GM21529 (cell line): ENCODE data around the gene MDP1.

Source experiments
- ATAC-seq: cut with Tn5 transposase; IDR thresholded peaks from one replicate; pipeline ENCODE4 v1.9.1; 2021; ENCODE audit not compliant: unreplicated experiment

The MDP1 gene

GRCh38 chr14:24215495-24216344, at the start of gene MDP1:
TSS of gene MDP1 (minus strand) at chr14:24216066. CDS start at chr14:24215955, 111 bp downstream.
- ATAC-seq = peak; percentile 56

- ATAC-seq = no peak
Observed at GRCh38 chr14:24264298-24264697, 48.4 kb upstream of the MDP1 start.

- no peak for ATAC-seq
Observed at GRCh38 chr14:24263848-24264247, 48.0 kb upstream of the MDP1 start.

- ATAC-seq = no peak
Observed at GRCh38 chr14:24262821-24263733, 47.2 kb upstream of the MDP1 start, which contains the start of gene TGM1. TSS of gene TGM1 (minus strand) at chr14:24263177. CDS start at chr14:24262352, 825 bp downstream.

GRCh38 chr14:24261969-24262327, 46.1 kb upstream of the MDP1 start:
- ATAC-seq = no peak

GRCh38 chr14:24261256-24261968, 45.5 kb upstream of the MDP1 start:
- no peak for ATAC-seq

GRCh38 chr14:24260780-24261157, 44.9 kb upstream of the MDP1 start:
- ATAC-seq = no peak

GRCh38 chr14:24260026-24260779, 44.3 kb upstream of the MDP1 start:
- ATAC-seq = no peak

- ATAC-seq = no peak
Observed at GRCh38 chr14:24259282-24260025, 43.6 kb upstream of the MDP1 start.

GRCh38 chr14:24258548-24259265, 42.8 kb upstream of the MDP1 start:
- no peak for ATAC-seq

GRCh38 chr14:24258119-24258518, 42.3 kb upstream of the MDP1 start:
- ATAC-seq = no peak

GRCh38 chr14:24256960-24257359, 41.1 kb upstream of the MDP1 start:
- ATAC-seq = no peak

GRCh38 chr14:24255931-24256711, 40.3 kb upstream of the MDP1 start:
- no peak for ATAC-seq

GRCh38 chr14:24255438-24255837, 39.6 kb upstream of the MDP1 start:
- ATAC-seq = no peak

GRCh38 chr14:24254630-24255392, 38.9 kb upstream of the MDP1 start:
- no peak for ATAC-seq

GRCh38 chr14:24253936-24254335, 38.1 kb upstream of the MDP1 start:
- no peak for ATAC-seq

- no peak for ATAC-seq
Observed at GRCh38 chr14:24252289-24253124, 36.6 kb upstream of the MDP1 start.
